Panc1 (cell line): ENCODE measurements around the gene CCND1.

ENCODE experiments used
- TCF7L2 ChIP-seq: IDR thresholded peaks from 2 replicates; pipeline ENCODE4 v1.6.1; 2011; ENCODE audit warnings: mild to moderate bottlenecking, low read depth, low read length, inconsistent platforms
- TF ChIP-seq, protein P1 (sequence below): fragments of 450-650 bp; IDR thresholded peaks from 2 replicates; pipeline ENCODE4 v1.5.1; 2017; ENCODE audit warnings: mild to moderate bottlenecking
- TF ChIP-seq, protein P2 (sequence below), 2 experiments: IDR thresholded peaks; 2 replicates each; pipeline ENCODE4 v1.6.1; 2011 to 2012; ENCODE audit warnings: low read depth in 2 of 2, control low read depth in 1 of 2, low read length in 1 of 2, mild to moderate bottlenecking in 1 of 2, moderate library complexity in 1 of 2; ENCODE audit not compliant: insufficient read depth in 1 of 2

DNA sequence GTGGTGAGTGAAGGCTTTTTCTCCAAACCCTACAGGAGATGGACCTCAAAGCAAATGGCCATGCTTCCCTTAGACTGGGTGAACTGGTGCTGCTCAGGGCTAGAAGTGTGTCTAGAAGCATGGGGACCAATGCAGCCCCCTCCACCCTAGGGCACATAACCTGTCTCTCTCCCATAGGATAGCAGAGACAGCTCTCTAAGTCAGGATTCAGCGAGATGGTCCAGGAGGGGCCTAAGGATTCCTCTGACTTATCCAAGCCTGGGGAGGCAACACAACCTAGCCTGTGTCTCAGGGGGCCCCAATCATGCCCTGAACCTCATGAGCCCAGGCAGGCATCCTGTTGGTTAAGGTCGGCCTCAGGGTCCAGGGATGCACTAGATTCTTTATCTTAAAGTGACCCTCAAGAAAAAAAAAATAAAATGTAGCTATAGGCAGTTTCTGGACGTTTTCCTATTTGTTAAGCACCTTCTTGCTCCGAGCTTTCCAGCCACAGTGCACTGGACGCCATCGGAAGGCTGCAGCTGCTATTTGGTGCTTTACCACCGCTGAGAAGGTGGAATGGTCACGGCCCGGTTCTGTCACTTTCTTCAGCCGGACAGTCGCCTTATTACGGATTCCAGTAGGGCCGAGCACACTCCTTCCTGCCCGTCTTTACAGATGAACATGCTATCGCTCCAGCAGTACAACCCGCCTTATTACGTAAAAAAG, 5.0 kb upstream of the CCND1 start:
- TF ChIP-seq, protein P1, sequence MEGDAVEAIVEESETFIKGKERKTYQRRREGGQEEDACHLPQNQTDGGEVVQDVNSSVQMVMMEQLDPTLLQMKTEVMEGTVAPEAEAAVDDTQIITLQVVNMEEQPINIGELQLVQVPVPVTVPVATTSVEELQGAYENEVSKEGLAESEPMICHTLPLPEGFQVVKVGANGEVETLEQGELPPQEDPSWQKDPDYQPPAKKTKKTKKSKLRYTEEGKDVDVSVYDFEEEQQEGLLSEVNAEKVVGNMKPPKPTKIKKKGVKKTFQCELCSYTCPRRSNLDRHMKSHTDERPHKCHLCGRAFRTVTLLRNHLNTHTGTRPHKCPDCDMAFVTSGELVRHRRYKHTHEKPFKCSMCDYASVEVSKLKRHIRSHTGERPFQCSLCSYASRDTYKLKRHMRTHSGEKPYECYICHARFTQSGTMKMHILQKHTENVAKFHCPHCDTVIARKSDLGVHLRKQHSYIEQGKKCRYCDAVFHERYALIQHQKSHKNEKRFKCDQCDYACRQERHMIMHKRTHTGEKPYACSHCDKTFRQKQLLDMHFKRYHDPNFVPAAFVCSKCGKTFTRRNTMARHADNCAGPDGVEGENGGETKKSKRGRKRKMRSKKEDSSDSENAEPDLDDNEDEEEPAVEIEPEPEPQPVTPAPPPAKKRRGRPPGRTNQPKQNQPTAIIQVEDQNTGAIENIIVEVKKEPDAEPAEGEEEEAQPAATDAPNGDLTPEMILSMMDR = no peak
- no peak for TF ChIP-seq TCF7L2
- TF ChIP-seq, protein P2, sequence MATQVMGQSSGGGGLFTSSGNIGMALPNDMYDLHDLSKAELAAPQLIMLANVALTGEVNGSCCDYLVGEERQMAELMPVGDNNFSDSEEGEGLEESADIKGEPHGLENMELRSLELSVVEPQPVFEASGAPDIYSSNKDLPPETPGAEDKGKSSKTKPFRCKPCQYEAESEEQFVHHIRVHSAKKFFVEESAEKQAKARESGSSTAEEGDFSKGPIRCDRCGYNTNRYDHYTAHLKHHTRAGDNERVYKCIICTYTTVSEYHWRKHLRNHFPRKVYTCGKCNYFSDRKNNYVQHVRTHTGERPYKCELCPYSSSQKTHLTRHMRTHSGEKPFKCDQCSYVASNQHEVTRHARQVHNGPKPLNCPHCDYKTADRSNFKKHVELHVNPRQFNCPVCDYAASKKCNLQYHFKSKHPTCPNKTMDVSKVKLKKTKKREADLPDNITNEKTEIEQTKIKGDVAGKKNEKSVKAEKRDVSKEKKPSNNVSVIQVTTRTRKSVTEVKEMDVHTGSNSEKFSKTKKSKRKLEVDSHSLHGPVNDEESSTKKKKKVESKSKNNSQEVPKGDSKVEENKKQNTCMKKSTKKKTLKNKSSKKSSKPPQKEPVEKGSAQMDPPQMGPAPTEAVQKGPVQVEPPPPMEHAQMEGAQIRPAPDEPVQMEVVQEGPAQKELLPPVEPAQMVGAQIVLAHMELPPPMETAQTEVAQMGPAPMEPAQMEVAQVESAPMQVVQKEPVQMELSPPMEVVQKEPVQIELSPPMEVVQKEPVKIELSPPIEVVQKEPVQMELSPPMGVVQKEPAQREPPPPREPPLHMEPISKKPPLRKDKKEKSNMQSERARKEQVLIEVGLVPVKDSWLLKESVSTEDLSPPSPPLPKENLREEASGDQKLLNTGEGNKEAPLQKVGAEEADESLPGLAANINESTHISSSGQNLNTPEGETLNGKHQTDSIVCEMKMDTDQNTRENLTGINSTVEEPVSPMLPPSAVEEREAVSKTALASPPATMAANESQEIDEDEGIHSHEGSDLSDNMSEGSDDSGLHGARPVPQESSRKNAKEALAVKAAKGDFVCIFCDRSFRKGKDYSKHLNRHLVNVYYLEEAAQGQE (IDR thresholded peaks at IDR 0.05; ENCODE audit: insufficient read depth in 1 of 2, low read depth in 2 of 2, low read length in 1 of 2) = no peak
